ENCODE measurements around the gene CSTB.

CSTB gene

GRCh38 chr21:43766734-43767497, 9.2 kb downstream of the CSTB start:
- no peak for DNase-seq

GRCh38 chr21:43764576-43765495, 11.3 kb downstream of the CSTB start:
- DNase-seq = no peak

- no peak for DNase-seq
These were observed 12.1 kb downstream of the CSTB start for GRCh38 chr21:43763901-43764523.

- DNase-seq = no peak
These were observed 13.6 kb downstream of the CSTB start for GRCh38 chr21:43762303-43763128.

- DNase-seq = no peak
These were observed 14.2 kb downstream of the CSTB start for GRCh38 chr21:43761886-43762285.

- DNase-seq = no peak
These were observed 15.6 kb downstream of the CSTB start for GRCh38 chr21:43760391-43760958.

- no peak for DNase-seq
These were observed 16.5 kb downstream of the CSTB start for GRCh38 chr21:43759651-43760050.

GRCh38 chr21:43758811-43759210, 17.3 kb downstream of the CSTB start:
- DNase-seq = no peak

- no peak for DNase-seq
These were observed 17.9 kb downstream of the CSTB start for GRCh38 chr21:43758111-43758641.

GRCh38 chr21:43757601-43758000, 18.5 kb downstream of the CSTB start:
- no peak for DNase-seq

GRCh38 chr21:43755820-43756594, 20.1 kb downstream of the CSTB start:
- DNase-seq = no peak

- no peak for DNase-seq
These were observed 20.9 kb downstream of the CSTB start for GRCh38 chr21:43754948-43755781.

GRCh38 chr21:43753439-43753799, 22.7 kb downstream of the CSTB start:
- DNase-seq = no peak

- no peak for DNase-seq
These were observed 23.2 kb downstream of the CSTB start for GRCh38 chr21:43752758-43753438.

GRCh38 chr21:43751955-43752591, 24.0 kb downstream of the CSTB start:
- no peak for DNase-seq

- DNase-seq = no peak
These were observed 25.6 kb downstream of the CSTB start for GRCh38 chr21:43750339-43751033.

GRCh38 chr21:43749651-43750262, 26.4 kb downstream of the CSTB start:
- DNase-seq = no peak

- DNase-seq = no peak
These were observed 27.5 kb downstream of the CSTB start for GRCh38 chr21:43748622-43749021.

All from stimulated activated CD4-positive, alpha-beta T cell treated with anti-CD3 and anti-CD28 coated beads, Interleukin-12 subunit alpha, Interleukin-12 subunit beta, amount 100 ng/mL, for 4 hours (primary cell).